Erythroblast (primary cell): ENCODE data around the gene AOPEP.

Source experiments
- GATA1 ChIP-seq: IDR thresholded peaks from 2 replicates; pipeline ENCODE4 v1.6.1; 2011; ENCODE audit warnings: low read depth, mild to moderate bottlenecking, control low read depth, low read length, moderate library complexity
- POLR2A ChIP-seq: IDR thresholded peaks from 2 replicates; pipeline ENCODE4 v1.6.1; 2011; ENCODE audit warnings: mild to moderate bottlenecking, low read length

GRCh38 chr9:95104581-95104960, 378.1 kb downstream of the AOPEP start:
- TF ChIP-seq POLR2A (no peak), GATA1 (no peak)
